ENCODE results near the gene EPHA1.

EPHA1 gene

GRCh38 chr7:143382126-143382790, 26.4 kb downstream of the EPHA1 start:
- Histone ChIP-seq H3K9me3 (ENCODE audit: severe bottlenecking) (no peaks in the 10 kb centered on the region), H3K27me3 (ENCODE audit: insufficient read depth, low read depth, severe bottlenecking) (no peaks in the 10 kb centered on the region), H3K27ac (no peak overlapping the region), H3K4me3 (ENCODE audit: low read depth, low read length) (peak overlapping the region; percentile 88), H3K36me3 (no peaks in the 10 kb centered on the region)
- no peak for DNase-seq
- TF ChIP-seq CTCF (IDR thresholded peaks at IDR 0.05; ENCODE audit: low read depth, low read length) = no peak

GRCh38 chr7:143381427-143382125, 27.1 kb downstream of the EPHA1 start:
- H3K27ac ChIP-seq = peak overlapping the region; percentile 64; the same call in 1 of the 2 replicates
- H3K27me3 ChIP-seq (ENCODE audit: insufficient read depth, low read depth, severe bottlenecking) = no peaks in the 10 kb centered on the region
- no peaks in the 10 kb centered on the region for H3K9me3 ChIP-seq (ENCODE audit: severe bottlenecking)
- H3K36me3 ChIP-seq = no peaks in the 10 kb centered on the region
- no peak for DNase-seq
- peak overlapping the region; percentile 88 for H3K4me3 ChIP-seq (ENCODE audit: low read depth, low read length)
- TF ChIP-seq CTCF (IDR thresholded peaks at IDR 0.05; ENCODE audit: low read depth, low read length) = no peak

- H3K27ac ChIP-seq = peak within 1 kb of the TSS; percentile 64
- H3K9me3 ChIP-seq (ENCODE audit: severe bottlenecking) = no peaks in the 10 kb centered on the region
- no peak for TF ChIP-seq CTCF (IDR thresholded peaks at IDR 0.05; ENCODE audit: low read depth, low read length)
- H3K27me3 ChIP-seq (ENCODE audit: insufficient read depth, low read depth, severe bottlenecking) = no peaks in the 10 kb centered on the region
- peak; percentile 93 for DNase-seq
- H3K4me3 ChIP-seq (ENCODE audit: low read depth, low read length) = peak within 1 kb of the TSS; percentile 88
- H3K36me3 ChIP-seq = no peaks in the 10 kb centered on the region
These were observed 27.8 kb downstream of the EPHA1 start, which contains the start of gene ZYX for GRCh38 chr7:143380646-143381426. Gene ZYX, plus strand, starts transcription at chr7:143381345. Its CDS starts 227 bp downstream, at chr7:143381572.

- H3K27me3 ChIP-seq (ENCODE audit: insufficient read depth, low read depth, severe bottlenecking) = no peaks in the 10 kb centered on the region
- H3K4me3 ChIP-seq (ENCODE audit: low read depth, low read length) = peak overlapping the region; percentile 88
- peak; percentile 83 for DNase-seq
- TF ChIP-seq CTCF (IDR thresholded peaks at IDR 0.05; ENCODE audit: low read depth, low read length) = peak; percentile 79
- H3K27ac ChIP-seq = peak overlapping the region; percentile 64
- H3K9me3 ChIP-seq (ENCODE audit: severe bottlenecking) = no peaks in the 10 kb centered on the region
- no peaks in the 10 kb centered on the region for H3K36me3 ChIP-seq
These were observed 28.4 kb downstream of the EPHA1 start for GRCh38 chr7:143380260-143380645.

- Histone ChIP-seq H3K27me3 (ENCODE audit: insufficient read depth, low read depth, severe bottlenecking) (no peaks in the 10 kb centered on the region), H3K4me3 (ENCODE audit: low read depth, low read length) (peak overlapping the region; percentile 88), H3K27ac (no peak overlapping the region; the same call in 1 of the 2 replicates), H3K9me3 (ENCODE audit: severe bottlenecking) (no peaks in the 10 kb centered on the region), H3K36me3 (no peaks in the 10 kb centered on the region)
- TF ChIP-seq CTCF (IDR thresholded peaks at IDR 0.05; ENCODE audit: low read depth, low read length) = no peak
- DNase-seq = no peak
These were observed 28.9 kb downstream of the EPHA1 start for GRCh38 chr7:143379611-143380259.
